HAP-1 (cell line): ENCODE measurements around the gene VGLL4.

Source experiments
- DNase-seq, 2 experiments: peaks; one replicate each; pipeline ENCODE4 v3.0.0-alpha.2; 2016 to 2020; ENCODE audit warnings: low spot score in 2 of 2
- H3K27me3 ChIP-seq: fragments of 250-450 bp; sonication (Bioruptor Pico); 2 replicates; pipeline ENCODE4 v1.5.1; 2020; ENCODE audit warnings: low read depth, mild to moderate bottlenecking, moderate library complexity
- H3K36me3 ChIP-seq: fragments of 250-450 bp; sonication (Bioruptor Pico); replicated peaks from 2 replicates; pipeline ENCODE4 v1.5.1; 2020; ENCODE audit warnings: mild to moderate bottlenecking
- H3K4me1 ChIP-seq: fragments of 250-450 bp; sonication (Bioruptor Pico); 2 replicates; pipeline ENCODE4 v1.5.1; 2020; ENCODE audit warnings: mild to moderate bottlenecking
- H3K4me3 ChIP-seq: fragments of 250-450 bp; sonication (Bioruptor Pico); 2 replicates; pipeline ENCODE4 v1.5.1; 2020; ENCODE audit warnings: mild to moderate bottlenecking, moderate library complexity
- H3K9me3 ChIP-seq: fragments of 250-450 bp; sonication (Bioruptor Pico); 2 replicates; pipeline ENCODE4 v1.5.1; 2020; ENCODE audit warnings: mild to moderate bottlenecking, moderate library complexity
- in situ Hi-C: fragments of 300-500 bp; cut with MboI; formaldehyde crosslinking; loops from 3 replicates; pipeline ENCODE4 v1.14.3; 2020; ENCODE audit warnings: low sequenced_read_pairs, inconsistent platforms, mixed read lengths

VGLL4 gene

DNA sequence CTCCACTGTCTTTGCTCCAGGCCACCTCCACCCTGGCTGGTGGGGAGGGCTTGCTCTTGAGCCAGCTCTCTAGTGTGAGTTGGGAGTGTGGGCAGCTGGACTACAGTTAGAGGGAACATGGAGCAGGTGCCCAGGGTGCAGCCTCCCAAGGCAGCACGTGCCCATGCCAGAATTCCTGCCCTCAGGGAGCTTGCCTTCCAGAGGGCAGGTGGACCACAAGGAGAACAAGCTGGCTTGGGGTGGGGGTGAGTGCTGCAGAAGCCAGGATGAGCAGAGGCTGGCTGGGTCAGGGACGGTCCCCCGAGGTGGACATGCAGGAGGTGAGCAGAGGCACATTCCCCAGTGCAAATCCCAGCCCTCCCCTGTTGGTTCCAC, 89.5 kb downstream of the VGLL4 start:
- peaks cover 4% of the 10 kb centered on the region; the same call in 1 of the 2 replicates for H3K36me3 ChIP-seq
- in situ Hi-C loops, result no loop called here
- H3K4me3 ChIP-seq, result no peak overlapping the region
- no peaks in the 10 kb centered on the region for H3K9me3 ChIP-seq
- no peaks in the 10 kb centered on the region for H3K27me3 ChIP-seq
- no peaks in the 10 kb centered on the region for H3K4me1 ChIP-seq
- no peak for DNase-seq

DNA sequence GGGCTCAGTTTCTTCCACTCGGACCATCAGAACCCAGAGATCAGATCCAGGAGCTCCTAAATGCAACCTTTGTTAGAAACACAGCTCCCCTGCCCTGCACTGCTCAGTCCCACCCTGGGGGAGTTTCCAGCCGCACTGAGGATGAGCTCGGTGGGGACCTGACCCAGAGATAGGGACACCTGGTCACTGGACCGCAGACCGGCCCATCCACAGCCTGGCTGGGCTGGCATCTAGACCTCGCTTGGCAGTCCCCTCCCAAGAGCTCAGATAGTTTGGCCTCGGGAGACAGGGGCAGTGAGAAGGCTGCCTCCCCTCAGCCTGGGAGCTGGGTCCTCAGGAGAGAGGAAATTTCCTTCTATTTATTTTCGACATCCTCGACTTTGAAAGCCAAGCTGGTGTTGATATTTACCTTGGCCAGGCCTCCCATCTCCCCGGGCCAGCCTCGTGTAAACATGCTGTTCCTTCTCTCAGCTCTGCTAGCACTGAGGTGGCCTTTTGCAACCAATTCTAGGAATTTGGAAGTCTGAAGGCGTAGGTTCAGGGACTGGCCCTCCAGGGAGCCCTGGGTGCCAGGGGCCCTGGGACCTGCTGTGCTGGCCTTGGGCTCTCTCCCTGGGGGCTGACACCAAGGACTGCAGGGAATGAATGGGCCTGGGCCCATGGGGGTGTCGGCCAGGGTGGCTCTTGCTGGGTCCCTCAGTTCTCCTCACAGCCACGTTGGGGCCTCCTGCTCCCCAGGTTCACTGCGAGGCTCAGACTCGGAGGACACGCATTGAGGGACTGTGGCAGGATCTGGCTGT, 90.1 kb downstream of the VGLL4 start:
- Histone ChIP-seq H3K4me3 (no peak overlapping the region), H3K36me3 (peaks cover 4% of the 10 kb centered on the region; the same call in 1 of the 2 replicates), H3K27me3 (no peaks in the 10 kb centered on the region), H3K4me1 (no peaks in the 10 kb centered on the region), H3K9me3 (no peaks in the 10 kb centered on the region)
- DNase-seq, result no peak
- in situ Hi-C loops, result no loop called here

DNA sequence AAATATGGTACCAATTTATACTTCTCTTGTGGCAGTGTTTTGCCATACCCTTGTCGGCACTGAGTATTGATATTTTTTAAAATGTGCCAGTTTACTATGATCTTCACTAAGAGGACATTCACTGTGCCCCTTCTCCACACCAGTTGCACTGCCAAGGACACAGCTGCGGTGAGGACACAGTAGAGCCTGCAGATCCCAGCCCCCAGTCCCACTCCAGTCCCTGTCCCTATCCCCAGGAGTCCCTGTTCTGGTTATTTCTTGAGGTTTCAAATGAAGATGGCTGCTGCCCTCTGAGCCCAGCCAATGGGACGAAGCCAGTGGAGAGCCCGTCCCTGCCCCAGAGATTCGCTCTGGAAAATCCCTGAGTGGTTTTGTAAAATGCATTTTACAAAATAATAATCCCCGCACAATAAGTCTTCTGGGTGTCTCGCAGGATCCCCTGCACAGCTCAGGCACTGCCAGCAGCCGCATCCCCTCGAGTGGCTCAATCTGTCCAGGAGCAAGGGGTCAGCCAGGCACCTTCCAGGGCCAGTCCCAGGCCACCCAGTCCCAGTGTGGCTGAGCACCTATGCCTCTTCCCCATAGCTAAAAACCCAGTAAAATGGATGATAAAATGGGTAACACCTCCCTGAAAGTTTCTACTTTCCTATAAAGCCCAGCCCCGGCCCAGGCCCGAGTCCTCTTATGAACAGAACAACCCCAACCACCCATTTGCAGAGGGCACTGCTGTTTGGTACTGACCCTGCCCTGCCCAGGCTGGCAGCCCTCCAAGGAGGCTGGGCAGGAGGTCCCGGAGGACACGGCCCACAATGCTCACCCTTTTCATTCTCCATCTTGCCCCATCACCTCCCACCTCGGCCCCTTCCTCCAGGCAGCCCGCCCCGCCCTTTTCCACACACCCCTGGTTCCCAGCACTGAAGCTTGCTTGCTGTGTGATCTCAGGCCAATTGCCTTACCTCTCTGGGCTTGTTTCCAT, 91.1 kb downstream of the VGLL4 start:
- H3K4me3 ChIP-seq, result no peak overlapping the region
- no peaks in the 10 kb centered on the region for H3K9me3 ChIP-seq
- DNase-seq, result no peak
- H3K27me3 ChIP-seq, result no peaks in the 10 kb centered on the region
- H3K36me3 ChIP-seq, result peaks cover 1% of the 10 kb centered on the region; the same call in 1 of the 2 replicates
- in situ Hi-C loops, result no loop called here
- no peaks in the 10 kb centered on the region for H3K4me1 ChIP-seq

DNA sequence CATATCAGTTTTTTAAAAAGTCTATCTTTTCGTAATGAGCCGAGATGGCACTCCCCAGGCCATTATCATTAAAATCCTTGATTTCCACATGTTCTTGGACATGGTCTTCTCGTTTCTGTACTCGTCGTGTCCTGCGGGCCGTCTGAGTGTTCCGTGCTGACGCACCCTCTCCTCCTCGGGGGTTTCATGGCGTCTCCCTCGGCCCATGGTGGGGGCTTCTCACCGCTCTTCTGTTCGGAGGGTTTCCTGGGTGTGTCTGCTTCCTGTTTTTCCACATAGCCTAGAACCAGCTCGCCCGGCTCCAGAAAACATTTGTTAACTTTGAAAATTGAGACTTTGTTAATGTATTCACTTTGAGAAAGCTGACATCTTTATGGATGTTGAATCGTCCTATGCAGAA, 92.7 kb downstream of the VGLL4 start:
- Histone ChIP-seq H3K36me3 (no peaks in the 10 kb centered on the region), H3K4me1 (no peaks in the 10 kb centered on the region), H3K4me3 (no peak overlapping the region), H3K9me3 (no peaks in the 10 kb centered on the region), H3K27me3 (no peaks in the 10 kb centered on the region)
- in situ Hi-C loops, result no loop called here
- no peak for DNase-seq

DNA sequence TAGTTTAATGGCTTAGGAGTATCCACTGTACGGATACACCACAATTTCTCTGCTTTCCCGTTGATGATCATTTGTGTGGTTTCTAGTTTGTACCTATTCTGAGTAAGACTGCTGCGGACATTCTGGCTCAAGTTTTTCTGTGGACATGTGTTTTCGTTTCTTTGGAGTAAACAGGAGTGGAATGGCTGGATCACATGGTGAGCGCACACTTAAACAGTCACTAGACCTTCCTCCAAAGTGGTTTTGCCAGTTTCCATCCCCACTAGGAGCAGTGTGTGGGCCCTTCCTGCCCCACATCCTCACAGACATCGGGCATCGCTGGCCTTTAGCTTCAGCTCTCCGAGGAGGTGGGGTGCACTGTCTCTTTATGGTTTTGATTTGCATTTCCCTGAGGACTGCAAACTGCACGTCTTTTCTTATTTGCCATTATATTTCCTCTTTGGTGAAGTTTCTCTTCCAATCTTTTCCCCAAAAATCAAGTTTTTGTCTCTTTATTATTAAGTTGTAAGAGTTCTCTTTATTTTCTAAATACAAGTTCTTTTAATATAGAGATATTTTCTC, 94.1 kb downstream of the VGLL4 start:
- Histone ChIP-seq H3K4me3 (no peak overlapping the region), H3K36me3 (no peaks in the 10 kb centered on the region), H3K27me3 (no peaks in the 10 kb centered on the region), H3K9me3 (no peaks in the 10 kb centered on the region), H3K4me1 (no peaks in the 10 kb centered on the region)
- DNase-seq, result no peak
- in situ Hi-C loops, result no loop called here

DNA sequence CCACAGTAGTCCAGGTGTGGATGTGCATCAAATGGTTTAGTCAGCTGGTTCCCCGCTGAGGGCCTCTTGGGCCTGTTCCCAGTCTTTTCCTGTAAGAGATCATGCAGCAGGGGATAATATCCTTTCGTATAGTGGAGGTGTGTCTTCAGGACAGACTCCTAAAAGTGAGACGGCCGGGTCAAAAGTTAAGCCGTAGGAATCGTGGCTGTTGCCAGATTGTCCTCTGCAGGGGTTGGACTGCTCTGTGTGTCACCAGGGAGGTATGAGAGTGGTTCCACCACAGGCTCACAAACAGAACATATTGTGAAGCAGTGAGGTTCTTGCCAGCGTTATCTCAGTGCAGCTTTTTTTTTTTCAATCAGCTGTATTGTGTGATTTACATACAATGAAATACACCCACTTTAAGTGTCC, 95.0 kb downstream of the VGLL4 start:
- no peak for DNase-seq
- Histone ChIP-seq H3K36me3 (no peaks in the 10 kb centered on the region), H3K27me3 (no peaks in the 10 kb centered on the region), H3K4me1 (no peaks in the 10 kb centered on the region), H3K4me3 (no peak overlapping the region), H3K9me3 (no peaks in the 10 kb centered on the region)
- in situ Hi-C loops, result no loop called here

DNA sequence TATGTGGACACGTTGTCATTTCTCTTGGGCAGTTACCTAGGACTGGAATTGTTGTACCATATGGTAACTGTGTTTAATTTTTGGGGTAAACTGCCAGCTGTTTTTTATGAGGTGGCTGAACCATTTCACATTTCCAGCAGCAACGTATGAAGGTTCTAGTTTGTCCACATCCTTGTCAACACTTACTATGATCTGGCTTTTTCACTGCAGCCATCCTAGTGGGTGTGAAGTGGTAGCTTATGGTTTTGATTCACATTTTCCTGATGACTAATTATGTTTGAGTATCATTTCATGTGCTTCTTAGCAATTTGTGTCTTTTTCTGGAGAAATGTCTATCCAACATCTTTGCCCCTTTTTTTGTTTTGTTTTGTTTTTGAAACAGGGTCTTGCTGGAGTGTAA, 96.2 kb downstream of the VGLL4 start:
- Histone ChIP-seq H3K4me3 (no peak overlapping the region), H3K36me3 (no peaks in the 10 kb centered on the region), H3K27me3 (no peaks in the 10 kb centered on the region), H3K9me3 (no peaks in the 10 kb centered on the region), H3K4me1 (no peaks in the 10 kb centered on the region)
- DNase-seq, result no peak
- in situ Hi-C loops, result no loop called here

DNA sequence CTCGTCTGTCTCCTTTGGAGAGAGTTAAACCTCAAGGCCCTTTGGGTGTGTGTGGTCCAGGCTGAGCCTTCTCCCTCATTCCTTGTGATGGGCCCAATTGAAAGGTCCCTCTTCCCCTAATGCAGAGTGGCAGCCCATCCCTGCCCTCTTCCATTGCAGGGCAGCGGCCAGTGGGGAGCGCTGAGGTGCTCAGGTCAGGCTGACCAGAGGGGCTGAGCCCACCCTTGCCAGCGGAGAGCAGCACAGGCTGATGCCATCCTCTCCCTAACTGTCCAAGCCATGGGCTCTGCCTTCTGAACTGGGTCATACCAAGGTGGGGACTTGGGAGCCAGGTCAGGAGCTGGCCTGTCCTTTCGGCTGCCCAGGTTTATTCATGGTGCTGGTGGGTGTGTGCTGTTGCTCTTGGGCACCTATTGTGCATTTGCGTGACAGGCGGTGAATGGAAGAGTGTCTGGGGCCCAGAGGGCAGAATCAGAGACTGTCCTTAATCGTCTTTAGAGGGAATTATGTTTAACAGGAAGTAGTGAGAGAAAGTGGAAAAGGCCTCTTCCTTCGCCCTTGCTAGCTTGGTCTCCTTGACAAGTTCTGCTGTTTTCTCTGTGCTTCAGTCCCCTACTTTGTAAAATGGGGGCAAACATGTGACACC, 96.9 kb downstream of the VGLL4 start:
- no peaks in the 10 kb centered on the region for H3K9me3 ChIP-seq
- H3K27me3 ChIP-seq, result no peaks in the 10 kb centered on the region
- no peak overlapping the region for H3K4me3 ChIP-seq
- in situ Hi-C loops, result no loop called here
- no peaks in the 10 kb centered on the region for H3K4me1 ChIP-seq
- no peak for DNase-seq
- H3K36me3 ChIP-seq, result no peaks in the 10 kb centered on the region

DNA sequence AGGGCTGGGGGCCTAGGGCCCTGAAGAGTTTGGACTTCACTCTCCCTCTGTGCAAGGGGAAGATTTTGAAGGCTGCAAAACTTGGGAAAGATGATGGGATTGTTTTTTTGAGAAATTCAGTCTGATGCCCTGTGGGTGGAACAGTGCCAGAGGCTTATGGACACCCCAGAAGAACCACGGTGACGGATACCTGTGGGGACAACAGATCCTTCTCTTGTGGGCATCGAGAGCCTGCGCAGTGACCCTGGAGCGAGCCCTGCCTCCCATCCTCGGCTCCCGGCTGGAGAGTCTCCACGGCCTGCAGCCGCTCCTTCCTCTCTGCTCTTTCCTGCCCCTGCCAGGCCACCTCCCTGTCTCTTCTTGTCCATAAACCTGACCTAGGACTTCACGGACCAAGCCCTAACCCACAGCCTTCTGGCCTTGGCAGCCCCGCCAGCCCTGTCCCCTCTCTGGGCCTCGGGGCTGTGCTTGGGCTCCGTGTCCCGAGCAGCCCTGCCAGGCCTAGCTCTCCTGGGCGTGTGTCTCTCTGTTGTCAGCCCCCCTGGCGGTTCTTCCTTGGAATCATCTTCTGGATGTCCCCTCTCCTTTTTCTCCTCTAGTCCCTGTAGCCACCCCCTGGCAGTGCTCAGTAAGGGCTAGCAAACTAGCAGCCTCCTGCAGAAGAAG, 98.4 kb downstream of the VGLL4 start:
- no peaks in the 10 kb centered on the region for H3K27me3 ChIP-seq
- no peak overlapping the region for H3K4me3 ChIP-seq
- H3K9me3 ChIP-seq, result no peaks in the 10 kb centered on the region
- no peaks in the 10 kb centered on the region for H3K36me3 ChIP-seq
- in situ Hi-C loops, result no loop called here
- no peak for DNase-seq
- H3K4me1 ChIP-seq, result no peaks in the 10 kb centered on the region

DNA sequence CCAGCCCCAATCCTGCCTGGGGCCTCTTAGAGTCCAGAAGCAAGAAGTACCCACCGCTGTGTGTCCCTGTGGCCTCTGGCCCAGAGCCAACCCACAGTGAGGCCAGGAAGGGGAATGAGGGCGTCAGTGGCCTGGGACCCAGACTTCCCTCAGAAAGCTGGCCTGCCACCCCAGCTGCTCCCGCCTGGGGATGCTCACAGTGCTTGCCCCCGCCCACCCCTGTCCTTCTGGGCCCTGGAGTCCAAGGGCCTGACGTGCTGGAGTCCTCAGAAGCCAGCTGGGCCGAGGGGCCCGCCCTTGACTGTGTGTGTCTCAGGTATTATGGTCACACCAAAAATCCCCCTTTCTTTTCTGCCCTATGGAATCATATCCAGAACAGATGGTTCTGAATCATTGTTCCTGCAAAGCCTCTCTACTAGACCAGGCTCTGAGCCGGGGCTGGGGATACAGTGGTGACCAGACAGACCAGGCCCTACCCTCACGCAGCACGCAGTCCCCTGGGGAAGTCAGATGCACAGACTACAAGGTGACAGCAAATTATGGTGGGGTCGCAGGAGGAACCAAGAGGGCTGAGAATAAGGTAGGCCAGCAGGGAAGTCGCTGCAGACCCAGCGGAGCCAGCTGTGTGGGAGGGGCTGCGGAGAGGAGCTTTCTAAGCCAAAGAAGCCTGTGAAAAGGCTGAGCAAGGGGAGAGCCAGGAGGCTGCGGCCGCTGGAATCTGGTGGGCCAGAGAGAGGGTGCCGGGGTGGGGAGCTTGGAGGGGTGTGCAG, 99.1 kb downstream of the VGLL4 start:
- DNase-seq, result no peak
- Histone ChIP-seq H3K36me3 (no peaks in the 10 kb centered on the region), H3K4me3 (no peak overlapping the region), H3K4me1 (no peaks in the 10 kb centered on the region), H3K9me3 (no peaks in the 10 kb centered on the region), H3K27me3 (no peaks in the 10 kb centered on the region)
- in situ Hi-C loops, result no loop called here

DNA sequence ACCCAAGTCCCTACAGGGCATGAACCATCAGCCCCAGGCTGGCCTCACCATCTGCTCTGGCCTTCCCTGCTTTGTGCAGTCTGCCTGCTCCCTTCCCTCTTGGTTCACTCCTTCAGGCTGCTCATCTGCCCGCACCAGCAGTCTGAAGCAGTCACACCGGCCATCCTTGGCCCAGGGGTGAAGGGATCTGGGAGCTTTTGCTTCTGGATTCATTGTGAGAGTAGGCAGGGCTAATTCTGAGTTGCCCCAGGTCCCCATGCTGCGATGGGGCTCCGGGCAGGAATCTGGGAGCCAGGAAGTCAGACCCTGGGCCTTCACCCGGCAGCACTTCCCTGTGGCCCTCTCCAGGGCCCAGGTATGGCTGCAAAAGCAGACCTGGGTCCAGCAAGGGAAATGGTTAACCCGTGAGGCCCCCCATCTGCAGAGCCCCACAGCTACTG, 99.7 kb downstream of the VGLL4 start:
- no peaks in the 10 kb centered on the region for H3K27me3 ChIP-seq
- no peaks in the 10 kb centered on the region for H3K9me3 ChIP-seq
- H3K36me3 ChIP-seq, result no peaks in the 10 kb centered on the region
- no peaks in the 10 kb centered on the region for H3K4me1 ChIP-seq
- no peak overlapping the region for H3K4me3 ChIP-seq
- no peak for DNase-seq
- in situ Hi-C loops, result no loop called here

DNA sequence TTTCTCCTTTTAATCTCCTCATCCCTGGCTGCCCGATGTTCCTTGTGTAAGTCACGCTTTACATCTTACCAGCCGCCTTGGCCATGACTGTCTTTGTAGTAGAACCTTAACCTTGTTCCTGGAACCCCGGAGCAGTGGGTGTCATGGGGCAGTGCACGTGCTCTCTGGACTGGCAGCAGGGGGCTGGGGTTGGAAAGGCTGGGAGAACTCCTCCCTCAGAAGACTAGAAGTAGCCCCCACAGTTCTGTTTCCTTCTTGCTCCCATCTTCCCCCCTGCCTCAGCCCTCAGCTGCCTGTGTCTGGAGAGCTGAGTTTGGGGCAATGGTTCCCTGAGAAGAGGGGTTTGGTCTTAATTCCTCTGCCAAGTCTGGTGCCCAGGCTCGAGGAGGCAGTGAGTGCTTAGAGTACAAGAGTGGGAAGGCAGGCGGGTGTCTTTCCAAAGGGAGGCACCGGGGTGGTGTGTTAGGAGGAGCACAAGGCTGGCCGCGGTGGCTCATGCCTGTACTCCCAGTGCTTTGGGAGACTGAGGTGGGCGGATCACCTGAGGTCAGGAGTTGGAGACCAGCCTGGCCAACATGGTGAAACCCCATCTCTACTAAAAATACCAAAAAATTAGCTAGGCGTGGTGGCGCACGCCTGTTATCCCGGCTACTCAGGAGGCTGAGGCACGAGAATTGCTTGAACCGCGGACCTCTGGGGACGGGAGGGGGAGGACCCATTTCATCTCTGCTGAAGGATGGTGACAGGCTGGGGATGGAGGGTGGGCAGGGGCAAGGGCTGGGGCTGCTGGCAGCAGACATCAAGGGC, 100.4 kb downstream of the VGLL4 start:
- no peak for DNase-seq
- Histone ChIP-seq H3K36me3 (no peaks in the 10 kb centered on the region), H3K27me3 (no peaks in the 10 kb centered on the region), H3K9me3 (no peaks in the 10 kb centered on the region), H3K4me1 (no peaks in the 10 kb centered on the region), H3K4me3 (no peak overlapping the region)
- in situ Hi-C loops, result no loop called here
